ENCODE data around the gene TMEM181. TPM values are rescaled to one million over a fixed set of nuclear protein-coding genes. Genes with fewer than 3 reads are reported as not detected.

TMEM181 gene
- total and polyA plus RNA-seq, 2 experiments from 2014 or later: 20.0 to 46.9 TPM

DNA sequence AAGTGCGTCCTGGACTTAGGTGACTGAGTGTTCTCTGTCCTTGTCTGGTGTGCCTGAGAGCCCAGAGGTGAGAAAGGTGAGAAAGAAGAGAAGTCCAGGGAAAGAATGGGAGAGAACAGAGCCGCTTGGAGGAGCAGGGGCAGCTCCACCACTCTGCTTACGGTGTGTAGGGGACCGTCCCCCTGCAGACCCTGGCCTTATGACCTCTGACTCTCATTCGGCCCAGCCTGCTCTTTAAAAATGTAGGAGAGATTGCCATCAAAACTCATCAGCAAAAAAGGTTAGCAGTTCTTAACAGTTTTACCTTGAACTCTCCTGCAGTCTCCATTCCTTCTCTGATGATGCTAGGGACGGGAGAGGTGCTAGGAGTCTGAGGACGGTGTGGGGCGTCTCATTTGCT is 2.0 kb downstream of the TMEM181 start:
- DNase-seq (ENCODE audit: low spot score): no peak
- H3K27me3 ChIP-seq: no peaks in the 10 kb centered on the region
- peaks cover 39% of the 10 kb centered on the region for H4K20me1 ChIP-seq (ENCODE audit: insufficient read depth, poor library complexity, severe bottlenecking)
- no peaks in the 10 kb centered on the region for H3K36me3 ChIP-seq (replicated peaks; ENCODE audit: insufficient read depth, low read depth)
- H3K79me2 ChIP-seq: peaks cover 67% of the 10 kb centered on the region
- no peak for TF ChIP-seq EZH2phosphoT487 (IDR thresholded peaks at IDR 0.05; ENCODE audit: low read depth, severe bottlenecking, unreplicated experiment)
- TF ChIP-seq, protein P1, sequence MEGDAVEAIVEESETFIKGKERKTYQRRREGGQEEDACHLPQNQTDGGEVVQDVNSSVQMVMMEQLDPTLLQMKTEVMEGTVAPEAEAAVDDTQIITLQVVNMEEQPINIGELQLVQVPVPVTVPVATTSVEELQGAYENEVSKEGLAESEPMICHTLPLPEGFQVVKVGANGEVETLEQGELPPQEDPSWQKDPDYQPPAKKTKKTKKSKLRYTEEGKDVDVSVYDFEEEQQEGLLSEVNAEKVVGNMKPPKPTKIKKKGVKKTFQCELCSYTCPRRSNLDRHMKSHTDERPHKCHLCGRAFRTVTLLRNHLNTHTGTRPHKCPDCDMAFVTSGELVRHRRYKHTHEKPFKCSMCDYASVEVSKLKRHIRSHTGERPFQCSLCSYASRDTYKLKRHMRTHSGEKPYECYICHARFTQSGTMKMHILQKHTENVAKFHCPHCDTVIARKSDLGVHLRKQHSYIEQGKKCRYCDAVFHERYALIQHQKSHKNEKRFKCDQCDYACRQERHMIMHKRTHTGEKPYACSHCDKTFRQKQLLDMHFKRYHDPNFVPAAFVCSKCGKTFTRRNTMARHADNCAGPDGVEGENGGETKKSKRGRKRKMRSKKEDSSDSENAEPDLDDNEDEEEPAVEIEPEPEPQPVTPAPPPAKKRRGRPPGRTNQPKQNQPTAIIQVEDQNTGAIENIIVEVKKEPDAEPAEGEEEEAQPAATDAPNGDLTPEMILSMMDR (IDR thresholded peaks at IDR 0.05; ENCODE audit: poor library complexity): no peak
- TF ChIP-seq EZH2 (IDR thresholded peaks at IDR 0.05; ENCODE audit: borderline replicate concordance): no peak
- no peak overlapping the region for H3K4me3 ChIP-seq
- WGBS (ENCODE audit: low lambda C conversion rate, missing lambda C conversion rate): 59% methylated on average over 8 of the region's 8 CpGs
- no peak overlapping the region for H3K27ac ChIP-seq
- no peaks in the 10 kb centered on the region for H3K9me3 ChIP-seq (ENCODE audit: low read depth)
- no peaks in the 10 kb centered on the region for H3K9me2 ChIP-seq (replicated peaks; ENCODE audit: insufficient read depth)
- no peak overlapping the region for H2AFZ ChIP-seq
- peaks cover 21% of the 10 kb centered on the region for H3K4me1 ChIP-seq (ENCODE audit: insufficient read depth)
- peak overlapping the region; percentile 92 for H3K4me2 ChIP-seq

DNA sequence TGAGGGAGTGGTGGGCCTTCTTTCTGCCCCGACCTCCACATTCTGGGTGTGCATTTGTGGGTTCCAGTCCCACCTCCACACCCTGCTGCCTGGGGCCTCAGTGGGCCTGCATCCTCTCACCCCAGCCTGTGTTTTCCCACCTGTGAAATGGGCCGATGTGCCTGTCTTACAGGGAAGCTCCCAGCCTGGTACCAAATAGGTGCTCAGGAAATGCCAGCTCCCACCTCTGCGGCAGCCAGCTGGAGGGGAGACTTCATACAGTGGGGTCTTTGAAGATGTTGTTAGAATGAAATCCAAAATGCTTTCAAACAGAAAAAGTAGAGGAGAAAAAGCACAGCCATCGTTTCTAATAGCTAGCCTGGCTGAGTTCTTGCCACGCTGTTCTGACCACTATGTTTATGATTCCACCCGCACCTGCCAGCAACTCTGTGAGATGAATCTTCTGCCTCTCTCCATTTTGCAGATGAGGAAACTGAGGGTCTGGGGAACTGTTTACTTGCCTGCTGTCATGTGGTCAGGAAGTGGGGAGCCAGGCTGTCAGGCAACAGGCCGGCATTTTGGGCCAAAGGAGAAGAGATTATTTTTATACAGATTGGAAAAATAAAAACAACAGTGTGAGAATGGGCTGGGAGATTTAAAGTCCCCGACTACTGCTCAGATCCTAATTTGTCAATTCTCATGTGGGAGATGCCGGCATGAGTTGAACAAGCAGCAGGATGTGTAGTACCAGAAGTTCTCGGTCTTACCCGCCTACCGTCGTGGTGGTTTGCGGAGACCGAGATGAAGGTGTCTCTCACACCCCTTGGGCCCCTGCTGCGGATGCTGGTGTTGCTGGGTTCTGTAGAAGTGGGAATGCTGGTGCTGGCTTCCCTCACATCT is 4.6 kb downstream of the TMEM181 start:
- H3K27ac ChIP-seq: no peak overlapping the region
- 94% methylated on average over 16 of the region's 16 CpGs for WGBS (ENCODE audit: low lambda C conversion rate, missing lambda C conversion rate)

DNA sequence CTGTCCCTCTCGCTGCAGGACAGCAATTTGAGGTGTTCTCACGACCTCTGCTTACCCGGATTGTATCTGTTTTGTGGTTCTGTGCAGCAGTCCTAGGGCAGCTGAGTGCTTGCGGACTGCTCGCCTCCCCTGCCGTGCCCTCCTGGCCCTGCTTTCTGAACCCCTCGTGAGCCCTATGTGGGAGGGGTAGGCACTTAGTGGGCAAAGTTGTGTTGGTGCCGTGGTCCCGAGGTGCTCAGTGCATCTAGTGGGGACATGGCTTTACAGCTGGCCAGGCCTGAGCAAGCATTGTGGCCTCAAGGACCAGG is 5.2 kb downstream of the TMEM181 start:
- H3K79me2 ChIP-seq: peaks cover 98% of the 10 kb centered on the region
- TF ChIP-seq, protein P1 (IDR thresholded peaks at IDR 0.05; ENCODE audit: poor library complexity): no peak
- TF ChIP-seq EZH2 (IDR thresholded peaks at IDR 0.05; ENCODE audit: borderline replicate concordance): no peak
- TF ChIP-seq EZH2phosphoT487 (IDR thresholded peaks at IDR 0.05; ENCODE audit: low read depth, severe bottlenecking, unreplicated experiment): no peak
- no peaks in the 10 kb centered on the region for H3K9me2 ChIP-seq (replicated peaks; ENCODE audit: insufficient read depth)
- H3K27ac ChIP-seq: no peak overlapping the region
- H4K20me1 ChIP-seq (ENCODE audit: insufficient read depth, poor library complexity, severe bottlenecking): peaks cover 55% of the 10 kb centered on the region
- no peaks in the 10 kb centered on the region for H3K36me3 ChIP-seq (replicated peaks; ENCODE audit: insufficient read depth, low read depth)
- no peak overlapping the region for H3K4me2 ChIP-seq
- no peaks in the 10 kb centered on the region for H3K27me3 ChIP-seq
- 89% methylated on average over 9 of the region's 9 CpGs for WGBS (ENCODE audit: low lambda C conversion rate, missing lambda C conversion rate)
- H3K4me3 ChIP-seq: no peak overlapping the region
- H3K9me3 ChIP-seq (ENCODE audit: low read depth): no peaks in the 10 kb centered on the region
- no peak overlapping the region for H2AFZ ChIP-seq
- no peak for DNase-seq (ENCODE audit: low spot score)
- H3K4me1 ChIP-seq (ENCODE audit: insufficient read depth): peaks cover 21% of the 10 kb centered on the region

More for the DNA sequence above, 4.6 kb downstream of the TMEM181 start:
- Histone ChIP-seq H3K4me1 (ENCODE audit: insufficient read depth) (peaks cover 21% of the 10 kb centered on the region), H3K9me2 (replicated peaks; ENCODE audit: insufficient read depth) (no peaks in the 10 kb centered on the region), H3K36me3 (replicated peaks; ENCODE audit: insufficient read depth, low read depth) (no peaks in the 10 kb centered on the region), H3K4me3 (no peak overlapping the region), H2AFZ (no peak overlapping the region), H3K79me2 (peaks cover 93% of the 10 kb centered on the region), H3K4me2 (no peak overlapping the region), H3K27me3 (no peaks in the 10 kb centered on the region), H3K9me3 (ENCODE audit: low read depth) (no peaks in the 10 kb centered on the region), H4K20me1 (ENCODE audit: insufficient read depth, poor library complexity, severe bottlenecking) (peaks cover 55% of the 10 kb centered on the region)
- TF ChIP-seq EZH2 (IDR thresholded peaks at IDR 0.05; ENCODE audit: borderline replicate concordance): no peak
- TF ChIP-seq, protein P1 (IDR thresholded peaks at IDR 0.05; ENCODE audit: poor library complexity): no peak
- TF ChIP-seq EZH2phosphoT487 (IDR thresholded peaks at IDR 0.05; ENCODE audit: low read depth, severe bottlenecking, unreplicated experiment): no peak
- no peak for DNase-seq (ENCODE audit: low spot score)
